ENCODE results near the gene LCOR.

- TF ChIP-seq EZH2phosphoT487 (IDR thresholded peaks at IDR 0.05; ENCODE audit: insufficient read depth, low read depth) = no peak
- no peak for TF ChIP-seq EZH2 (IDR thresholded peaks at IDR 0.05; ENCODE audit: insufficient read depth, poor library complexity, severe bottlenecking)
Measured at GRCh38 chr10:96850825-96851224, 18.7 kb downstream of the LCOR start.

All from GM23248 (cell line).